ENCODE data around the gene NOS1.

NOS1 gene

DNA sequence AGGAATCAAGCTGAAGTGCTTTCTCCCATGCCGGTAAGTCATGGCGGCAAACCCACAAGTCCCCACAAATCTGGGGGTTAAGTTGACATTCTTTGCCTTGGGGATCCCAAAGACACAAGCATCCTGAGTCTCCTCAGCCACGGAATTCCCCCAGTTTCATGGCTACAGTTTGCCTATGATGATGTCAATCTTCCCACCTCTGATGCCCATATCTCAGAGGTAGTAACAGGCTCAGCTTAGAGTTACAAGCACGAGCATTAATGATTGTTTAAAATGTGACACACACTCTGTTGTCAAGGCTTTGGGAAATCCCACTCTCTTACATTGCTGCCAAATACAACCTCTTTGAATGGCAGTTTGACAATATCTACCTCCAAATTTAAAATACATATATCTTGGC lies 22.3 kb downstream of the NOS1 start:
- no peak for TF ChIP-seq CTCF (IDR thresholded peaks at IDR 0.05; ENCODE audit: low read depth, low read length)
- no peak for DNase-seq (ENCODE audit: low read depth in 2 of 2)
- no peak overlapping the region for H3K4me3 ChIP-seq (replicated peaks in 1 of 2; ENCODE audit: low read depth in 2 of 2, low read length in 2 of 2)

DNA sequence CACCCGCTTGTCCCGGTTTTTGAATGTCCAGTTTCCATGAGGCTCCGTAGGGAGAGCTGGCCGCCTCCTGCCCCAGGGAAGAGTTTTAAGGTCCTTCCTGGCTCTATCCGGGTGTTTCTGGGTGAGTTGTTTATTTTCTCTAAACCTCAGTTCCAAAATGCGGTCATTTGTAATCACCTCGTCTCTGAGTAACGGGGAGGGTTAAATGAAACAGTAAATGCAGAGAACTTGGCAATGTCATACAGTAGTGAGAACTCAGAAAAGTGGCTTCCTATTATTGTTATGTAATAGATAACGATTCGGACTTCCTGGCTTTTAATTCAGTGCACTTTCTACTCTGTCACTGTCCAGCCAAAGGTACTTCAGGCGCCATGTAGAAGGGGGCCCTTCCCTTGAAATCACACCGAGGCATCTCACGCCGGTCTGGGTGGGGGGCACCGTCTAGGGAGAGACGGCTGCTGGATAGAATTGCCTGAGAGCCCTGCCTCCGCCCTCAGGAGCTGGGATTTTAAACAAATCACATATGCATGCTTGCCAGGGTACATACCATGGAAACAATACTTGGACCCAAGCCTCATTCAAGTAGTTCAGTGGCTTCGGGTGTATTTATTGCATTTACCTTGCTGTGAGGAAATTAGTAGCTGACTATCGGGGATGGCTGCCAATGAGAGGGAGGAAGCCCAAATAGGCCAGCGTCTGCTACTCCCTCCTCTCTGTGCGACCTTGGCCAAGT lies 26.4 kb downstream of the NOS1 start:
- DNase-seq (ENCODE audit: low read depth in 2 of 2): no peak
- TF ChIP-seq CTCF (IDR thresholded peaks at IDR 0.05; ENCODE audit: low read depth, low read length): no peak
- no peak overlapping the region for H3K4me3 ChIP-seq (replicated peaks in 1 of 2; ENCODE audit: low read depth in 2 of 2, low read length in 2 of 2)

- TF ChIP-seq CTCF (IDR thresholded peaks at IDR 0.05; ENCODE audit: low read depth, low read length): no peak
- no peak for DNase-seq (ENCODE audit: low read depth in 2 of 2)
- H3K4me3 ChIP-seq (replicated peaks in 1 of 2; ENCODE audit: low read depth in 2 of 2, low read length in 2 of 2): no peak overlapping the region
Measured at GRCh38 chr12:117334051-117334450, 27.4 kb downstream of the NOS1 start.

GRCh38 chr12:117333331-117333881 lies 28.0 kb downstream of the NOS1 start:
- no peak for DNase-seq (ENCODE audit: low read depth in 2 of 2)
- H3K4me3 ChIP-seq (replicated peaks in 1 of 2; ENCODE audit: low read depth in 2 of 2, low read length in 2 of 2): no peak overlapping the region
- TF ChIP-seq CTCF (IDR thresholded peaks at IDR 0.05; ENCODE audit: low read depth, low read length): no peak

GRCh38 chr12:117331691-117332090 lies 29.7 kb downstream of the NOS1 start:
- DNase-seq (ENCODE audit: low read depth in 2 of 2): no peak
- no peak for TF ChIP-seq CTCF (IDR thresholded peaks at IDR 0.05; ENCODE audit: low read depth, low read length)
- H3K4me3 ChIP-seq (replicated peaks in 1 of 2; ENCODE audit: low read depth in 2 of 2, low read length in 2 of 2): no peak overlapping the region

DNA sequence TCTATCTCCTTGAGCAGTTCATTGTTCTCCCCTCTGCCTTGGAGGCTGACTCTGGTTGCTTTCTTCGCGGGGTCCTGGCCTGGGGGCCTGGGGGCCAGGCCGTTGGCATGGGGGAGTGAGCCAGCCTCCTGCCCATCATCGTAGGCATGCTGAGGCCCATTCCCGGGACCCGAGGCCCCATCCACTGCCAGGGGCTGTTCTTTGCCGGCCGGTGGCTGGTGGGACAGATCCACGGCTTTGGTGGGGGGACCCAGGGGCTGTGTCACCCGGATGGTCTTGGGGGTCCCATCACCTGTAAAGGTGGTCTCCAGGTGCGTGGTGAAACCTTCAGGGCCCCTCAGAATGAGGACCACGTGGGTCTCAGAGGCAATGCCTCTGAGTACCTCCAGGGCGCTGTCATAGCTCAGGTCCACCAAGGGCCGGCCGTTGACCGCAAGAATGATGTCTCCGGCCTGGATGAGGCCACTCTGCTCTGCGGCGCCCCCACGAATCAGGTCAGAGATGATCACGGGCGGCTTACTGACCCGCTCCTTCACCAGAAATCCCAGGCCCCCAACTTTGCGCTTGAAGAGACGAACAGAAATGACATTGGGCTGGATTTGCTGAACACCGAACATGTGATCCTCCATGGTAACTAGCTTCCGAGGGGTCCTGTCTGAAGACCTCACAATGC lies 30.8 kb downstream of the NOS1 start:
- H3K4me3 ChIP-seq (replicated peaks in 1 of 2; ENCODE audit: low read depth in 2 of 2, low read length in 2 of 2): no peak overlapping the region
- TF ChIP-seq CTCF (IDR thresholded peaks at IDR 0.05; ENCODE audit: low read depth, low read length): no peak
- no peak for DNase-seq (ENCODE audit: low read depth in 2 of 2)

Data from cardiac fibroblast (primary cell).